Measurements from ENCODE around the gene PROCR. TPM values are rescaled to one million over a fixed set of nuclear protein-coding genes. Genes with fewer than 3 reads are reported as not detected.

PROCR gene
- total and polyA plus RNA-seq, 10 of the 15 experiments (the other 5 are each of a cell fraction or from before 2014, with no cell fraction given) = 0.12 to 0.78 (median 0.35) TPM; not detected in 2

DNA sequence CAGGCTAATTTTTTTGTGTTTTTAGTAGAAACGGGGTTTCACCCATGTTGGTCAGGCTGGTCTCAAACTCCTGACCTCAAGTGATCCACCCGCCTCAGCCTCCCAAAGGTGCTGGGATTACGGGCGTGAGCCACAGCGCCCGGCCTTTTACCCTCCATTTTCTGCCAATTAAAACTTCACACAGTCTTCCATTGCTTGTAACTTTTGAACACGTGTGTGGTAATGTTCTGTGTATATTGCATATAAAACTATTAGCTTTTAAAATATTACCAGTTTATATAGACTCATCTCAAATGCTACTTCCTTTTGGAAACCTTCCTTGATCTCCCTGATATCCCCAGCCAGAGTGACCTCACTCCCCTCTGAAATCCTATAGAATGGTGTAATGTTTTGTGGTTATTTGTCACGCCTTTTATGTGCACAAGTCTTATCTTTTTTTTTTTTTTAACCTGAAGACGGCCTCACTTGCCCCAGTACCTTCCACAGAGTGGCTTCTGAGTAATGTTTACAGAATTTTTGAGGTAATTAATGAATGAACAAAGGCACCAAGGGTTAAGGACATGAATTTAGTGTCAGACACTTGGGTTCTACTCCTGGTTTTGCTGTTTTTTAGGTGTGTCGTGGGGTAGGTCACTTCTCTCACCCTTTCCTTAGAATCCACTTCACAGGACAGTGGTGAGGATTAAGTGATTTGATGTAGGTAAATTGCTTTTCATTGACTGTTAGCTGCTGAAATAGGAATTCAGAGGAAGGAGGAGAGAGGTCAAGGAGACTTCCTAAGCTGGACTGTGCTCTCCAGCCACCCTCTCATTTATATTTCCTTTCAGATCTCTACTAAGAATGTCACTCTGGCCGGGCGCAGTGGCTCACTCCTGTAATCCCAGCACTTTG is 43.4 kb downstream of the PROCR start (continued):
- TF ChIP-seq, protein P1, sequence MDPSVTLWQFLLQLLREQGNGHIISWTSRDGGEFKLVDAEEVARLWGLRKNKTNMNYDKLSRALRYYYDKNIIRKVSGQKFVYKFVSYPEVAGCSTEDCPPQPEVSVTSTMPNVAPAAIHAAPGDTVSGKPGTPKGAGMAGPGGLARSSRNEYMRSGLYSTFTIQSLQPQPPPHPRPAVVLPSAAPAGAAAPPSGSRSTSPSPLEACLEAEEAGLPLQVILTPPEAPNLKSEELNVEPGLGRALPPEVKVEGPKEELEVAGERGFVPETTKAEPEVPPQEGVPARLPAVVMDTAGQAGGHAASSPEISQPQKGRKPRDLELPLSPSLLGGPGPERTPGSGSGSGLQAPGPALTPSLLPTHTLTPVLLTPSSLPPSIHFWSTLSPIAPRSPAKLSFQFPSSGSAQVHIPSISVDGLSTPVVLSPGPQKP (IDR thresholded peaks at IDR 0.05; ENCODE audit: low read depth, low read length) = no peak
- no peak for TF ChIP-seq CEBPZ (IDR thresholded peaks at IDR 0.05; ENCODE audit: low read depth, low read length)
- TF ChIP-seq SPI1 (IDR thresholded peaks at IDR 0.05; ENCODE audit: borderline replicate concordance, insufficient read depth, low read depth, low read length) = no peak
- TF ChIP-seq POLR2A (IDR thresholded peaks at IDR 0.05; ENCODE audit: low read depth, low read length) = no peak
- no peak for TF ChIP-seq SMC3 (IDR thresholded peaks at IDR 0.05; ENCODE audit: borderline replicate concordance, low read length)
- TF ChIP-seq ATF7 (IDR thresholded peaks at IDR 0.05; ENCODE audit: low read depth) = no peak
- TF ChIP-seq, protein P2, sequence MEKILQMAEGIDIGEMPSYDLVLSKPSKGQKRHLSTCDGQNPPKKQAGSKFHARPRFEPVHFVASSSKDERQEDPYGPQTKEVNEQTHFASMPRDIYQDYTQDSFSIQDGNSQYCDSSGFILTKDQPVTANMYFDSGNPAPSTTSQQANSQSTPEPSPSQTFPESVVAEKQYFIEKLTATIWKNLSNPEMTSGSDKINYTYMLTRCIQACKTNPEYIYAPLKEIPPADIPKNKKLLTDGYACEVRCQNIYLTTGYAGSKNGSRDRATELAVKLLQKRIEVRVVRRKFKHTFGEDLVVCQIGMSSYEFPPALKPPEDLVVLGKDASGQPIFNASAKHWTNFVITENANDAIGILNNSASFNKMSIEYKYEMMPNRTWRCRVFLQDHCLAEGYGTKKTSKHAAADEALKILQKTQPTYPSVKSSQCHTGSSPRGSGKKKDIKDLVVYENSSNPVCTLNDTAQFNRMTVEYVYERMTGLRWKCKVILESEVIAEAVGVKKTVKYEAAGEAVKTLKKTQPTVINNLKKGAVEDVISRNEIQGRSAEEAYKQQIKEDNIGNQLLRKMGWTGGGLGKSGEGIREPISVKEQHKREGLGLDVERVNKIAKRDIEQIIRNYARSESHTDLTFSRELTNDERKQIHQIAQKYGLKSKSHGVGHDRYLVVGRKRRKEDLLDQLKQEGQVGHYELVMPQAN (conservative IDR thresholded peaks at IDR 0.05) = no peak

Measured in GM12878 (cell line).